ENCODE data around the gene TRAF7. TPM values are rescaled to one million over a fixed set of nuclear protein-coding genes. Genes with fewer than 3 reads are reported as not detected.

TRAF7 gene
- total and polyA plus RNA-seq, 2 of the 13 experiments (the other 11 are each of a cell fraction or from before 2014, with no cell fraction given), result 47.9 to 65.6 TPM

DNA sequence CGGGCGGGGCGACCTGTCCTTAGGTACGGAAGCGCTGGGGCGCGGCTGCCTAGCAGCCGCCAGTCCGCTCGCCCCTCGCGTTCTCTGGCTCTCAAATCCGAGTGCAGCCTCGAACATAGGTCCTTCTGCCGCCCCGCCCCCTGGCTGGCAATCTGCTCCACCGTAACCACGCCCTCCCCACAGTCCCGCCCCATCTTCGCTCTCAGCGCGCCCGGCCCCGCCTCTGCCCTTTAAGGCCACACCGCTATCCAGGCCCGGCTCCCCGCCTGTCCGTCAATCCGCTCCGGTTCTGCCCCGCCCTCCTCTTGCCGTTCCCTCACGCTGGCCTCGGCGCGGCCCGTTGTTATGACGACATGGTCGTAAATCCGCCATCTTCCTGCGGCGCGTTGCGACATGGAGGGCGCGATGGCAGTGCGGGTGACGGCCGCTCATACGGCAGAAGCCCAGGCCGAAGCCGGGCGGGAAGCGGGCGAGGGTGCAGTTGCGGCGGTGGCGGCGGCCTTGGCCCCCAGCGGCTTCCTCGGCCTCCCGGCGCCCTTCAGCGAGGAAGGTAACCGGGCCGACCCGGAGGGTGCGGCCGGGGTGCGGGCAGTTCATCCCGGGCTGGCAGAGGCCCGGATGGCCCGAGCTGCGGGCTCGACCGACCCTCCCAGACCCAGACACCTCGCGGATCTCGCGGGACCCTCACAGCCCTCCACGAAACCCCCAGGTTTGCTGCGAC lies 67.8 kb downstream of the TRAF7 start, which contains the start of gene E4F1 (continued):
- no peak; the same call in 1 of the 2 replicates for TF ChIP-seq SOX5 (CRISPR knock-in tag; IDR thresholded peaks at IDR 0.05; ENCODE audit: borderline replicate concordance)
- peak; percentile 92 for TF ChIP-seq HOXD1 (CRISPR knock-in tag; IDR thresholded peaks at IDR 0.05)
- TF ChIP-seq ZNF549 (CRISPR knock-in tag; IDR thresholded peaks at IDR 0.05), result no peak
- TF ChIP-seq ASH2L (IDR thresholded peaks at IDR 0.05; ENCODE audit: insufficient read length, low read depth, low read length), result peak; percentile 80
- TF ChIP-seq ZNF530 (CRISPR knock-in tag; IDR thresholded peaks at IDR 0.05; ENCODE audit: low read depth), result no peak
- TF ChIP-seq HOXA3 (CRISPR knock-in tag; IDR thresholded peaks at IDR 0.05), result peak; percentile 100
- no peak for TF ChIP-seq ZC3H4 (CRISPR knock-in tag; IDR thresholded peaks at IDR 0.05; ENCODE audit: borderline replicate concordance)
- TF ChIP-seq JUN (CRISPR knock-in tag; IDR thresholded peaks at IDR 0.05), result peak; percentile 44; the same call in 1 of the 2 replicates
- TF ChIP-seq RFX1 (IDR thresholded peaks at IDR 0.05), result peak; percentile 96
- TF ChIP-seq ZIK1 (CRISPR knock-in tag; IDR thresholded peaks at IDR 0.05; ENCODE audit: borderline replicate concordance, low read depth), result no peak
- TF ChIP-seq MYNN (CRISPR knock-in tag; IDR thresholded peaks at IDR 0.05; ENCODE audit: low read depth), result no peak
- no peak for TF ChIP-seq ZNF101 (CRISPR knock-in tag; IDR thresholded peaks at IDR 0.05; ENCODE audit: borderline replicate concordance, low read depth)
- TF ChIP-seq TFDP2 (CRISPR knock-in tag; IDR thresholded peaks at IDR 0.05), result peak; percentile 81
- TF ChIP-seq ZNF672 (CRISPR knock-in tag; IDR thresholded peaks at IDR 0.05), result no peak
- TF ChIP-seq XBP1 (CRISPR knock-in tag; IDR thresholded peaks at IDR 0.05), result no peak
- TF ChIP-seq HMG20A (CRISPR knock-in tag; IDR thresholded peaks at IDR 0.05; ENCODE audit: borderline replicate concordance), result no peak
- no peak for TF ChIP-seq ZNF382 (CRISPR knock-in tag; IDR thresholded peaks at IDR 0.05; ENCODE audit: borderline replicate concordance)
- no peak for TF ChIP-seq ZNF17 (CRISPR knock-in tag; IDR thresholded peaks at IDR 0.05)
- TF ChIP-seq ZNF367 (CRISPR knock-in tag; IDR thresholded peaks at IDR 0.05; ENCODE audit: borderline replicate concordance), result 0 out of 2 replicates have a peak, but pooled peaks have one; percentile 58
- no peak for TF ChIP-seq SRSF9 (IDR thresholded peaks at IDR 0.05; ENCODE audit: borderline replicate concordance, insufficient read depth, low read depth, low read length, poor library complexity, severe bottlenecking)
- TF ChIP-seq, protein P1, sequence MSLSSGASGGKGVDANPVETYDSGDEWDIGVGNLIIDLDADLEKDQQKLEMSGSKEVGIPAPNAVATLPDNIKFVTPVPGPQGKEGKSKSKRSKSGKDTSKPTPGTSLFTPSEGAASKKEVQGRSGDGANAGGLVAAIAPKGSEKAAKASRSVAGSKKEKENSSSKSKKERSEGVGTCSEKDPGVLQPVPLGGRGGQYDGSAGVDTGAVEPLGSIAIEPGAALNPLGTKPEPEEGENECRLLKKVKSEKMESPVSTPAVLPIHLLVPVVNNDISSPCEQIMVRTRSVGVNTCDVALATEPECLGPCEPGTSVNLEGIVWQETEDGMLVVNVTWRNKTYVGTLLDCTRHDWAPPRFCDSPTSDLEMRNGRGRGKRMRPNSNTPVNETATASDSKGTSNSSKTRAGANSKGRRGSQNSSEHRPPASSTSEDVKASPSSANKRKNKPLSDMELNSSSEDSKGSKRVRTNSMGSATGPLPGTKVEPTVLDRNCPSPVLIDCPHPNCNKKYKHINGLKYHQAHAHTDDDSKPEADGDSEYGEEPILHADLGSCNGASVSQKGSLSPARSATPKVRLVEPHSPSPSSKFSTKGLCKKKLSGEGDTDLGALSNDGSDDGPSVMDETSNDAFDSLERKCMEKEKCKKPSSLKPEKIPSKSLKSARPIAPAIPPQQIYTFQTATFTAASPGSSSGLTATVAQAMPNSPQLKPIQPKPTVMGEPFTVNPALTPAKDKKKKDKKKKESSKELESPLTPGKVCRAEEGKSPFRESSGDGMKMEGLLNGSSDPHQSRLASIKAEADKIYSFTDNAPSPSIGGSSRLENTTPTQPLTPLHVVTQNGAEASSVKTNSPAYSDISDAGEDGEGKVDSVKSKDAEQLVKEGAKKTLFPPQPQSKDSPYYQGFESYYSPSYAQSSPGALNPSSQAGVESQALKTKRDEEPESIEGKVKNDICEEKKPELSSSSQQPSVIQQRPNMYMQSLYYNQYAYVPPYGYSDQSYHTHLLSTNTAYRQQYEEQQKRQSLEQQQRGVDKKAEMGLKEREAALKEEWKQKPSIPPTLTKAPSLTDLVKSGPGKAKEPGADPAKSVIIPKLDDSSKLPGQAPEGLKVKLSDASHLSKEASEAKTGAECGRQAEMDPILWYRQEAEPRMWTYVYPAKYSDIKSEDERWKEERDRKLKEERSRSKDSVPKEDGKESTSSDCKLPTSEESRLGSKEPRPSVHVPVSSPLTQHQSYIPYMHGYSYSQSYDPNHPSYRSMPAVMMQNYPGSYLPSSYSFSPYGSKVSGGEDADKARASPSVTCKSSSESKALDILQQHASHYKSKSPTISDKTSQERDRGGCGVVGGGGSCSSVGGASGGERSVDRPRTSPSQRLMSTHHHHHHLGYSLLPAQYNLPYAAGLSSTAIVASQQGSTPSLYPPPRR (CRISPR knock-in tag; IDR thresholded peaks at IDR 0.05; ENCODE audit: borderline replicate concordance), result peak; percentile 68; the same call in 1 of the 2 replicates
- TF ChIP-seq ZNF343 (CRISPR knock-in tag; IDR thresholded peaks at IDR 0.05), result 0 out of 2 replicates have a peak, but pooled peaks have one; percentile 57
- peak; percentile 76; the same call in 1 of the 2 replicates for TF ChIP-seq ZNF605 (CRISPR knock-in tag; IDR thresholded peaks at IDR 0.05)
- TF ChIP-seq ZNF615 (CRISPR knock-in tag; IDR thresholded peaks at IDR 0.05; ENCODE audit: borderline replicate concordance), result no peak
- TF ChIP-seq ZNF329 (CRISPR knock-in tag; IDR thresholded peaks at IDR 0.05; ENCODE audit: low read depth), result no peak
